Measurements from ENCODE around the gene SIK1. TPM values are rescaled to one million over a fixed set of nuclear protein-coding genes. Genes with fewer than 3 reads are reported as not detected.

SIK1 gene
- polyA plus RNA-seq, 3 donors: 0.64 to 66.4 (median 1.8) TPM

DNA sequence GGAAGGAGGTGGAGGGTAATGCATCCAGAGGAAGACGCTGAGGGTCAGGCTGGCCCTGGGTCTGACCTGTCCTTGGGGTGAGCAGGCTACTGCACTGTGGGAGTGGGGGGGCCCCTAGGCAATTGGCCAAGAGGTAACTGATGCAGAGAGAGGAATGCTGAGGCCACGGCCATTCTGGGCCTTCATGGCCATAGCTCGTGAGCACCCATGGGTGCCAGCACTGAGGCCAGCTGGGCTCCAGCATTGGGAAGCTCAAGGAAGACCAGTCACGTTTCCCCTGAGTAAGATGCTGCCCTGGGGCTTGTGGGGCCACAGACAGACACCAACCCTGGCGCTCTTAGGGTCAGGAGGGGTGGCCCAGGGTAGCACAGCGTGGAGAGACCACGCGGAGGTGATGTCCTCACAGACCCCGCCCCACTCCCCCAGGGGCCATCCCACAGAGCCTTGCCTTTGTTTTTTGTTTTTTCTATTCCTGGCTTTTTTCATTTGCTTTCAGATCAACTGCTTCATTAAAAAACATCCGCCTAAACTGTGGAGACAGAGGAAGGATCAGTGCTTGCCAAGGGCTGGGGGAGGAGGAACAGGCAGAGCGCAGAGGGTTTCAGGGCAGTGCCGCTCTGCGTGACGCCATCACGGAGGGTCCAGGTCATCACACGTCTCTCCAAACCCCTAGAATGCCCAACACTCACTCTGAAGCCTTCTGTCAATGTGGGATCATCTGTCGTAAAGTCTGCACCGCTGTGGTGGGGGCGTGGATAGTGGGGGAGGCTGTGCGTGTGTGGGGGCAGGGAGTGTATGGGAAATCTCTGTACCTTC lies 61.1 kb downstream of the SIK1 start:
- H3K9ac ChIP-seq (ENCODE audit: insufficient read depth, low read length, poor library complexity, severe bottlenecking): no peak overlapping the region
- H3K36me3 Mint-ChIP-seq: peaks cover 0 to 3% of the 10 kb centered on the region in 2 donors
- peaks cover 12 to 18% of the 10 kb centered on the region in 2 donors for H3K4me1 ChIP-seq (ENCODE audit: control insufficient read depth in 1 of 2, insufficient read depth in 2 of 2, low read length in 2 of 2)
- no peaks in the 10 kb centered on the region for H3K36me3 ChIP-seq (replicated peaks in 1 of 2; ENCODE audit: control insufficient read depth in 1 of 2, insufficient read depth in 2 of 2, low read length in 2 of 2)
- DNase-seq: no peak
- peaks cover 0 to 12% of the 10 kb centered on the region in 2 donors for H3K27me3 ChIP-seq (ENCODE audit: control insufficient read depth in 2 of 2, insufficient read depth in 2 of 2, low read length in 2 of 2)
- peaks cover 0 to 3% (median 0%) of the 10 kb centered on the region in 7 donors for H3K9me3 Mint-ChIP-seq
- peaks cover 27% of the 10 kb centered on the region for H3K4me1 Mint-ChIP-seq
- peaks cover 16 to 34% (median 20%) of the 10 kb centered on the region in 3 donors for H3K27me3 Mint-ChIP-seq (ENCODE audit: low read depth in 3 of 3)
- TF ChIP-seq, protein P1, sequence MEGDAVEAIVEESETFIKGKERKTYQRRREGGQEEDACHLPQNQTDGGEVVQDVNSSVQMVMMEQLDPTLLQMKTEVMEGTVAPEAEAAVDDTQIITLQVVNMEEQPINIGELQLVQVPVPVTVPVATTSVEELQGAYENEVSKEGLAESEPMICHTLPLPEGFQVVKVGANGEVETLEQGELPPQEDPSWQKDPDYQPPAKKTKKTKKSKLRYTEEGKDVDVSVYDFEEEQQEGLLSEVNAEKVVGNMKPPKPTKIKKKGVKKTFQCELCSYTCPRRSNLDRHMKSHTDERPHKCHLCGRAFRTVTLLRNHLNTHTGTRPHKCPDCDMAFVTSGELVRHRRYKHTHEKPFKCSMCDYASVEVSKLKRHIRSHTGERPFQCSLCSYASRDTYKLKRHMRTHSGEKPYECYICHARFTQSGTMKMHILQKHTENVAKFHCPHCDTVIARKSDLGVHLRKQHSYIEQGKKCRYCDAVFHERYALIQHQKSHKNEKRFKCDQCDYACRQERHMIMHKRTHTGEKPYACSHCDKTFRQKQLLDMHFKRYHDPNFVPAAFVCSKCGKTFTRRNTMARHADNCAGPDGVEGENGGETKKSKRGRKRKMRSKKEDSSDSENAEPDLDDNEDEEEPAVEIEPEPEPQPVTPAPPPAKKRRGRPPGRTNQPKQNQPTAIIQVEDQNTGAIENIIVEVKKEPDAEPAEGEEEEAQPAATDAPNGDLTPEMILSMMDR (IDR thresholded peaks at IDR 0.05): no peak
- WGBS (ENCODE audit: insufficient coverage): 96% methylated on average over 6 of the region's 20 CpGs
- intact Hi-C loops (cut with micrococcal nuclease): no loop called here
- H3K4me2 ChIP-seq (replicated peaks; ENCODE audit: extremely low read depth, low read length, poor library complexity, severe bottlenecking): no peak overlapping the region
- no peak overlapping the region for H3K27ac ChIP-seq (ENCODE audit: low read depth in 1 of 2, low read length in 2 of 2)
- no peaks in the 10 kb centered on the region for H3K79me2 ChIP-seq (ENCODE audit: insufficient read depth, low read length)
- H3K27ac Mint-ChIP-seq: peak overlapping the region in 1 of 7 donors; percentile 52
- no peaks in the 10 kb centered on the region for H3K9me3 ChIP-seq (replicated peaks in 1 of 2; ENCODE audit: control insufficient read depth in 1 of 2, insufficient read depth in 1 of 2, low read length in 2 of 2)
- no peaks in the 10 kb centered on the region for H4K20me1 ChIP-seq (ENCODE audit: insufficient read depth, low read length)
- no peak overlapping the region for H3K4me3 ChIP-seq (replicated peaks in 1 of 3; ENCODE audit: low read depth in 2 of 3, low read length in 3 of 3)
- H2AFZ ChIP-seq (ENCODE audit: insufficient read depth, low read depth, low read length, poor library complexity, severe bottlenecking): no peak overlapping the region
- no peak overlapping the region for H3K4me3 Mint-ChIP-seq

DNA sequence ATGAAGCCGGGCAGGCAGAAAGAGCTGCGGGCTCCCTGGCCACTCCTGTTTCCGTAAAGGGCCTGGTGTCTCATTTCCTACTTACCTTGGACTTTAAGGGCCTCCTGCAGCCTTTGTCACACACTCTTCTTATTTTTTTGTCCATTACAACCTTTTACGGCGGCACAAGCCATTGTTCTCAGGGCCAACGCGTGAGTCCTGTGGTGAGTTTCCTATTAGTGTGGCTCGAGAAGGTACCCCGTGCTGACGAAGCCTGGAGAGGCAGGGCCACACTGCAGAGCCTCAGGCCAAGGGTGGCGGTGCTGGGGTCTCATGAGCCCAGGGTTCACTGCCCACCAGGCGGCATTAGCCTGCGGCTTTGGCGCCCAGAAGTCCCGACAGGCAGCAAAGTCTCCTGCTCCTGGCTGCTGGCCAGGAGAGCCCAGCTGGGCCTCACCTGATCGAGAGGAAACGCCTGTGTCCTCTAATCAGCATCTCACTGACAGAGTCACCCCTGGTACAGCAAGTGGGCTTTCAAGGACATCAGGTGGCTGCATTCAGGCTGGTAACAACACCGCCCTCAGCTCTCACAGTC lies 62.0 kb downstream of the SIK1 start:
- 86% methylated on average over 15 of the region's 18 CpGs for WGBS (ENCODE audit: insufficient coverage)
- Mint-ChIP-seq H3K4me1 (peaks cover 27% of the 10 kb centered on the region), H3K36me3 (peaks cover 0 to 3% of the 10 kb centered on the region in 2 donors), H3K4me3 (no peak overlapping the region), H3K27ac (peak overlapping the region in 1 of 7 donors; percentile 6), H3K9me3 (peaks cover 0 to 3% (median 0%) of the 10 kb centered on the region in 7 donors), H3K27me3 (ENCODE audit: low read depth in 3 of 3) (peaks cover 19 to 35% (median 20%) of the 10 kb centered on the region in 3 donors)
- TF ChIP-seq, protein P1 (IDR thresholded peaks at IDR 0.05): no peak
- H2AFZ ChIP-seq (ENCODE audit: insufficient read depth, low read depth, low read length, poor library complexity, severe bottlenecking): no peak overlapping the region
- H3K27me3 ChIP-seq (ENCODE audit: control insufficient read depth in 2 of 2, insufficient read depth in 2 of 2, low read length in 2 of 2): peaks cover 0 to 12% of the 10 kb centered on the region in 2 donors
- no peaks in the 10 kb centered on the region for H3K36me3 ChIP-seq (replicated peaks in 1 of 2; ENCODE audit: control insufficient read depth in 1 of 2, insufficient read depth in 2 of 2, low read length in 2 of 2)
- intact Hi-C loops (cut with micrococcal nuclease): no loop called here
- no peak overlapping the region for H3K4me2 ChIP-seq (replicated peaks; ENCODE audit: extremely low read depth, low read length, poor library complexity, severe bottlenecking)
- peaks cover 12 to 18% of the 10 kb centered on the region in 2 donors for H3K4me1 ChIP-seq (ENCODE audit: control insufficient read depth in 1 of 2, insufficient read depth in 2 of 2, low read length in 2 of 2)
- H3K79me2 ChIP-seq (ENCODE audit: insufficient read depth, low read length): no peaks in the 10 kb centered on the region
- no peak overlapping the region for H3K27ac ChIP-seq (ENCODE audit: low read depth in 1 of 2, low read length in 2 of 2)
- DNase-seq: no peak
- no peaks in the 10 kb centered on the region for H4K20me1 ChIP-seq (ENCODE audit: insufficient read depth, low read length)
- no peak overlapping the region for H3K4me3 ChIP-seq (replicated peaks in 1 of 3; ENCODE audit: low read depth in 2 of 3, low read length in 3 of 3)
- H3K9ac ChIP-seq (ENCODE audit: insufficient read depth, low read length, poor library complexity, severe bottlenecking): no peak overlapping the region
- no peaks in the 10 kb centered on the region for H3K9me3 ChIP-seq (replicated peaks in 1 of 2; ENCODE audit: control insufficient read depth in 1 of 2, insufficient read depth in 1 of 2, low read length in 2 of 2)

Other genes starting within 250 kb of the SIK1 start
- gene HSF2BP, start 232.4 kb upstream of the SIK1 start, polyA plus RNA-seq: under 1 TPM in 1 of 3 donors, not detected in 2; 0.20 TPM
- 1 to 10 TPM; 3.3 to 6.1 (median 4.5) TPM for gene RRP1B, start 232.4 kb upstream of the SIK1 start, polyA plus RNA-seq